Epithelial cell of proximal tubule (primary cell): ENCODE measurements around the gene ARMH2. TPM values are rescaled to one million over a fixed set of nuclear protein-coding genes. Genes with fewer than 3 reads are reported as not detected.

Experiments used
- DNase-seq: peaks from one replicate; pipeline ENCODE4 v3.0.0-alpha.2; 2011; ENCODE audit warnings: low read depth
- H3K4me3 ChIP-seq: 2 replicates; pipeline ENCODE4 v1.5.1; 2011; ENCODE audit warnings: low read depth, mild to moderate bottlenecking, low read length
- total RNA-seq: library from RNA; depleted of rRNA; stranded (reverse); fragments of >200 nt; gene quantifications from 2 replicates; pipeline ENCODE4 v1.2.3, GENCODE V29; 2015
- TF ChIP-seq, protein P1 (sequence below): conservative IDR thresholded peaks from 2 replicates; pipeline ENCODE4 v1.5.1; 2012; ENCODE audit warnings: low read depth, mild to moderate bottlenecking, low read length

Gene ARMH2
- not detected in 2 replicates for total RNA-seq

DNA sequence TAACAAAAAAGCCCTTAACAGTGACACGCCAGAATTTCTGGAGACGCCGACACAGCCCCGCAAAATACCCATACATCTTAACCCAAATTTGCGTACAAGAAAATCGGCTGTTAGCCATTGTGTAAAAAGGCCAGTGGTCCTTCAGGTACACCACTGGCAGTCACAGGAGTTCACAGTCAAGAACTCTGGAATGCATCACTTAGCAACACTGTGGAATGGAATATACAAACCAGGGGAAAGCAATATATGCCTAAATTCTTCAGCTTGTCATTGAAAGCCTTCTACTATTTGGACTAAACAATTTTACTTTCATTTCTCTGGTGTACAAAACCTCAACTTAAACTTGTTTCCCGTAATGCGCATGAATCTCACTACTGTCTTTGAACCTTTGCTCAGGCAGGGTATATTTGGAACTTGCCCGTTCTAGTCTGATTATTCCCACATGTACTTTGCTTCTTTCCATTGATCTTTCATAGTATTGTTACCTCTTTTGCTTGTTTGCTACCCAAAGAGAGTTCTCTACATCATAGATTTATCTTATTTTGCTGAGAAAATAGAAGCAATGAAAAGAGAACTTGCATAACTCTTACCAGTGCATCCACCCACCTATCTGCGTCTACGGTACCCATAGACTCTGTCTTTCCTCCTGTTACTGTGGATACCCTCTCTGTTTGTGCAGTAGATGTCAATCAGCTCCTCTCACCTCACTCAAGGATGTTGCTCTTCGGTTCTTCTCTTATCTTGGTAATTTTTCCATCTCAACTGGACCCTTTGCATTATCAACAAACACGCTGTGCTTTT is at the start of gene ARMH2:
TSS of gene ARMH2 (minus strand) at position 178 of the 801 bp plus-strand sequence. CDS start at position 118, 60 bp downstream.
- TF ChIP-seq, protein P1, sequence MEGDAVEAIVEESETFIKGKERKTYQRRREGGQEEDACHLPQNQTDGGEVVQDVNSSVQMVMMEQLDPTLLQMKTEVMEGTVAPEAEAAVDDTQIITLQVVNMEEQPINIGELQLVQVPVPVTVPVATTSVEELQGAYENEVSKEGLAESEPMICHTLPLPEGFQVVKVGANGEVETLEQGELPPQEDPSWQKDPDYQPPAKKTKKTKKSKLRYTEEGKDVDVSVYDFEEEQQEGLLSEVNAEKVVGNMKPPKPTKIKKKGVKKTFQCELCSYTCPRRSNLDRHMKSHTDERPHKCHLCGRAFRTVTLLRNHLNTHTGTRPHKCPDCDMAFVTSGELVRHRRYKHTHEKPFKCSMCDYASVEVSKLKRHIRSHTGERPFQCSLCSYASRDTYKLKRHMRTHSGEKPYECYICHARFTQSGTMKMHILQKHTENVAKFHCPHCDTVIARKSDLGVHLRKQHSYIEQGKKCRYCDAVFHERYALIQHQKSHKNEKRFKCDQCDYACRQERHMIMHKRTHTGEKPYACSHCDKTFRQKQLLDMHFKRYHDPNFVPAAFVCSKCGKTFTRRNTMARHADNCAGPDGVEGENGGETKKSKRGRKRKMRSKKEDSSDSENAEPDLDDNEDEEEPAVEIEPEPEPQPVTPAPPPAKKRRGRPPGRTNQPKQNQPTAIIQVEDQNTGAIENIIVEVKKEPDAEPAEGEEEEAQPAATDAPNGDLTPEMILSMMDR: no peak
- H3K4me3 ChIP-seq: no peak within 1 kb of the TSS
- no peak for DNase-seq

DNA sequence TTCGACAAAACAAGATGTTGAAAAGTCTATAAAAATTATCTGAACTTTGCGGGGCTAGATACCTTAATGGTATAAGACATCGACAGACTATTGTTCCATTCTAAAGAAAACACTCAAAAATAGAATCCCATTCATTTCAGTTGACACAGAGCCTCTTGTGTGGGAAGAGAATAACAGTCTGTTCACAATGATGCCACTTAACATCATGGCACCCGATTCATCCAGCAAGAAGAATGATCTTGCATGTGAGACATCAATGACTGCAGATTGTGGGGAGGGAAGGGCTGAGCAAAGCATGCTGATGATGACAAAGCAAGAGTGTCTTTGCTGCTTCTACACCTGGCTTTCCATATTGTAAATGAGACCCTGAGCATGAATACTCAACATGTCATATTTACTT is 49.7 kb upstream of the ARMH2 start:
- no peak overlapping the region for H3K4me3 ChIP-seq
- no peak for DNase-seq
- TF ChIP-seq, protein P1: no peak

DNA sequence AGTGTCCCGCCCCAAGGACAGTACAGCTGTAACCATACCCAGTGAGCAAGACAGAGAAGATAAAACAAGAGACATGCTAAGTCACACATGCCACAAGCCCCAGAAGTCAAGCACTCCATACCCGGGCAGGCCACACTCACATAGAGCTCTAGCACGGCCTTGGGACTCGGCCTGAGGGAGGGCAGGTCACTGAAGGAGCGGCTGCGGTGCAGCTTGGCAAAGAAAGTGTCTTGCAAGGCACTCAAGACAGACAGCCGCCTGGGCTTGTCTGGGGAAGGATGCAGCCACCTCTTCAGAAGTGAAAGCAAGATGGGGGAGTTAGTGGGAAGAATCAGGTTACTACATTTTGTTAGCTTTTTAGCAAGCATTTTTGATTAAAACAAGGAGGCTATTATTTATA is 48.7 kb upstream of the ARMH2 start:
- no peak overlapping the region for H3K4me3 ChIP-seq
- no peak for DNase-seq
- TF ChIP-seq, protein P1: no peak

DNA sequence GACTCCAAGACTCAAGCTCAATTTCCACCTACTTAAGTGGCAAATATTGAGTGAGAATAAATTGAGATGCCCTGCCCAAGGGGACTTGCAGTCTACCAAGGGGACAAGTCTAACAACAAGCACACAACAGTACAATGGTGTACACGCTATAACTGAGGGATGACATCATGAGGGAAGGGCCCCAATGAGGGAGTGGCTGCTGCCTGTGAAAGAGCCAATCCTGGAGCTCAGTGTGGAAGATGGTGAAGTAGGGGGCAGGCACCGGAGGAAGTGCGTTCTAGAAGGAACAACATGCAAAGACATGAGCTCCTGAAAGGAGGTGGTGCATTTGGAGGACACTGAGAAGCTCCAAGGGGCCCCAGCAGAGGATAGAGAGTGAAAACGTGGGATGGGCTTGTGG is 46.9 kb upstream of the ARMH2 start:
- DNase-seq: no peak
- H3K4me3 ChIP-seq: no peak overlapping the region
- TF ChIP-seq, protein P1: no peak

DNA sequence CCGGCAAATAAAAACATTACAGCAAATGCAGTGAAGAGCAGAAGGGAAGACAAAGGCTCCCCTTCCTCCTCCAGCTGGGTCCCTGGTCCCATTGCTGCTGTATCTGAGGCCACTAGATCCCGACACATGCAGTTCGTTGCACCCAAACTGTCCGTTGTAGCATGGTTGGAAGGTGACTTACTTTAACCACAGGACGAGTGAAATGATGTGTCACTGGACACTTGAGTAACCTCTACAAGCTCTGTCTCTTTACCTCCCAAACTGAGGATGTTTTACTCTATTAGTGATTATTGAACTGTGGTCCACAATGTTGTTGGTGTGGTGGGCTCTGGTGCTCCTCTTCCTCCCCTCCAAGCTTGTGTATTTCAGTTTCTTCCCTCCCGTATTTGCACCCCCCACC is 46.2 kb upstream of the ARMH2 start:
- DNase-seq: no peak
- no peak overlapping the region for H3K4me3 ChIP-seq
- TF ChIP-seq, protein P1: no peak

DNA sequence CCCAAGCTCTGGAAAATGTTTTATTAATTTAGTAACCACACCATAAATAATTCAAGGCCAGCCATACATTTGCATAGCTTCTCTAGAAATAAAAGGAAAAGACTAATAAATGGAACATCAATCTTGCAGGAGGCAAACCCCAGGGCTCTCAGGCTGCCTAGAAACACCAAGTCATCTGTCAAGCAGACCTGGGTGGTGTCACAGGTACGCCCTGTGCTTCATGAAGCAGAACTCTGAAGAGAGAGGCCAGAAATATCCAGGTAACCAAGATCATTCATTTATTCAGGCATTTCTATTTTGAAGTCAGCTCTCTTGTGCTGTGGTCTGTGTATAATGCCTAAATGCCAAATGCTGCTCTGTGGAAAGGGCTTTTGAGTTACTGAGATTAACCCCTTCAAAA is 45.3 kb upstream of the ARMH2 start:
- TF ChIP-seq, protein P1: no peak
- H3K4me3 ChIP-seq: no peak overlapping the region
- no peak for DNase-seq

DNA sequence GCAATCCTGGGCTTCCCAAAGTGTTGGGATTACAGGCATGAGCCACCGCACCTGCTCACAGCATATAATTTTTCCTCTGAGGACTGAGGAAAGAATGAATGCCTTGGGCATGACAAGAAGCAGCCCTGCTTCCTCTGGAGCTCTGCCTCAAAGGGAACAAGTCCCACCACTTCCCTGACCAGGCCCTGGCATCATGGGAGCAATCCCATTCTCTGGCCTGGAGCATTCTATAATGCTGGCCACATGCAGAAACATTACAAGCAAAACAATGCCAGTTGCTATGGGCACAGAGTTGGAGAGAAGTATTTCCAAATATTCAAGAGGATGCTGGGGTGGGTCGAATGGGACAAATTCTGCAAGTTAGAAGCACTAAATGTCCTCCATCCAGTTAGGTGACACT is 41.5 kb upstream of the ARMH2 start:
- H3K4me3 ChIP-seq: no peak overlapping the region
- TF ChIP-seq, protein P1: no peak
- DNase-seq: no peak
